Lung (tissue), 12 donors: ENCODE measurements around the gene RIOK2. TPM values are rescaled to one million over a fixed set of nuclear protein-coding genes. Genes with fewer than 3 reads are reported as not detected.
"Not testable (repeated sequence)": the region's sequence is repeated elsewhere in the genome, so short reads cannot be mapped to it uniquely, and the experiment has no call there.

Source experiments
- ATAC-seq: fragments of 200-7000 bp; cut with Tn5 transposase; one replicate; pipeline ENCODE4 v1.9.1; 2020; ENCODE audit warnings: moderate number of reproducible peaks; ENCODE audit not compliant: insufficient read depth, low FRiP score
- DNase-seq, 3 donors: peaks; one replicate each; pipeline ENCODE4 v3.0.0-alpha.2; 2013 to 2017
- H3K27ac ChIP-seq, 2 donors: one replicate each; pipeline ENCODE4 v1.5.1; 2013; ENCODE audit warnings: mild to moderate bottlenecking in 2 of 2, moderate library complexity in 2 of 2, control low read depth in 1 of 2, inconsistent platforms in 1 of 2, low read depth in 1 of 2, low read length in 1 of 2
- H3K27me3 ChIP-seq, 3 donors: one replicate each; pipeline ENCODE4 v1.5.1; 2013; ENCODE audit warnings: low read length in 2 of 3; ENCODE audit not compliant: control insufficient read depth in 3 of 3, insufficient read depth in 3 of 3
- H3K36me3 ChIP-seq, 4 donors: one replicate each; pipeline ENCODE4 v1.5.1; 2013; ENCODE audit warnings: low read length in 4 of 4, mild to moderate bottlenecking in 1 of 4, moderate library complexity in 1 of 4; ENCODE audit not compliant: control insufficient read depth in 4 of 4, insufficient read depth in 4 of 4
- H3K4me1 ChIP-seq, 5 donors: one replicate each; pipeline ENCODE4 v1.5.1; 2013; ENCODE audit warnings: low read length in 5 of 5, mild to moderate bottlenecking in 2 of 5, moderate library complexity in 1 of 5; ENCODE audit not compliant: control insufficient read depth in 5 of 5, insufficient read depth in 5 of 5
- H3K4me3 ChIP-seq: one replicate; pipeline ENCODE4 v1.5.1; 2013; ENCODE audit warnings: mild to moderate bottlenecking, control low read depth, moderate library complexity
- H3K9ac ChIP-seq, 2 donors: one replicate each; pipeline ENCODE4 v1.5.1; 2013; ENCODE audit warnings: low read length in 2 of 2, control low read depth in 1 of 2; ENCODE audit not compliant: insufficient read depth in 1 of 2
- H3K9me3 ChIP-seq, 4 donors: one replicate each; pipeline ENCODE4 v1.5.1; 2013; ENCODE audit warnings: low read length in 3 of 4, mild to moderate bottlenecking in 1 of 4, moderate library complexity in 1 of 4; ENCODE audit not compliant: control insufficient read depth in 4 of 4, insufficient read depth in 3 of 4
- CTCF ChIP-seq: IDR thresholded peaks from 2 replicates; pipeline ENCODE4 v1.5.1; 2012; ENCODE audit warnings: mild to moderate bottlenecking; ENCODE audit errors: control extremely low read depth, extremely low read depth
- WGBS, 2 donors: extraction: QIAGEN DNeasy Blood & Tissue Kit; methylation state at CpG; one replicate each; pipeline ENCODE4 v1.1.7; 2013; 5-methylcytosine and 5-hydroxymethylcytosine counted together
- polyA plus RNA-seq, 2 donors: library from polyadenylated mRNA; stranded (reverse); fragments of 200-250 nt; gene quantifications; one replicate each; pipeline ENCODE4 v1.2.1, GENCODE V29; 2013
- total RNA-seq, 2 donors: library from RNA; depleted of rRNA in 1 of 2; stranded (reverse); fragments of >200 nt in 1 of 2; gene quantifications; one replicate each; pipeline ENCODE4 v1.2.1, GENCODE V29; 2014 to 2021
- donor health status: control.
- donor health status: control.
- donor health status: Bipolar disorder and iron deficiency.
- donor health status: healthy.
- donor health status: DM: yes; HTN: yes; CAD: no.

The RIOK2 gene
- total and polyA plus RNA-seq, 4 donors, result 6.9 to 49.8 (median 19.6) TPM

- Histone ChIP-seq H3K4me1 (peaks cover 1 to 19% (median 7%) of the 10 kb centered on the region in 5 donors), H3K27ac (peak overlapping the region; percentile 79 to 92), H3K27me3 (no peaks in the 10 kb centered on the region), H3K9me3 (no peaks in the 10 kb centered on the region), H3K36me3 (peaks cover 1 to 6% (median 4%) of the 10 kb centered on the region in 4 donors), H3K4me3 (peak overlapping the region; percentile 22), H3K9ac (peak overlapping the region in 1 of 2 donors; percentile 56)
- ATAC-seq (no peak), DNase-seq (no peak)
- 37 to 57% methylated on average over 6 of the region's 6 CpGs for WGBS, 2 donors
- TF ChIP-seq CTCF, result no peak
Measured at GRCh38 chr5:97183930-97184213, 825 bp upstream of the RIOK2 start.

- H3K4me3 ChIP-seq, result peak overlapping the region; percentile 61
- DNase-seq, result peak in 1 of 3 donors; percentile 14
- H3K27ac ChIP-seq, result peak overlapping the region; percentile 79 to 92
- peaks cover 1 to 19% (median 7%) of the 10 kb centered on the region in 5 donors for H3K4me1 ChIP-seq
- peak overlapping the region; percentile 85 to 100 for H3K9ac ChIP-seq
- no peaks in the 10 kb centered on the region for H3K9me3 ChIP-seq
- TF ChIP-seq CTCF, result no peak
- WGBS, 2 donors, result 0 to 1% methylated on average over 12 of the region's 12 CpGs
- no peaks in the 10 kb centered on the region for H3K27me3 ChIP-seq
- ATAC-seq, result no peak
- peaks cover 8 to 18% (median 14%) of the 10 kb centered on the region in 4 donors for H3K36me3 ChIP-seq
Measured at GRCh38 chr5:97182571-97183099, 412 bp downstream of the RIOK2 start.

- H3K27ac ChIP-seq, result peak overlapping the region in 1 of 2 donors; percentile 16
- peaks cover 1 to 19% (median 7%) of the 10 kb centered on the region in 5 donors for H3K4me1 ChIP-seq
- H3K9me3 ChIP-seq, result no peaks in the 10 kb centered on the region
- no peak for TF ChIP-seq CTCF
- WGBS, 2 donors, result 69 to 71% methylated on average over 4 of the region's 4 CpGs
- ATAC-seq (no peak), DNase-seq (peak in 1 of 3 donors; percentile 5)
- H3K4me3 ChIP-seq, result peak overlapping the region; percentile 14
- peak overlapping the region; percentile 85 to 100 for H3K9ac ChIP-seq
- H3K36me3 ChIP-seq, result peaks cover 8 to 24% (median 16%) of the 10 kb centered on the region in 4 donors
- H3K27me3 ChIP-seq, result no peaks in the 10 kb centered on the region
Measured at GRCh38 chr5:97181856-97182545, 1.0 kb downstream of the RIOK2 start.

DNA sequence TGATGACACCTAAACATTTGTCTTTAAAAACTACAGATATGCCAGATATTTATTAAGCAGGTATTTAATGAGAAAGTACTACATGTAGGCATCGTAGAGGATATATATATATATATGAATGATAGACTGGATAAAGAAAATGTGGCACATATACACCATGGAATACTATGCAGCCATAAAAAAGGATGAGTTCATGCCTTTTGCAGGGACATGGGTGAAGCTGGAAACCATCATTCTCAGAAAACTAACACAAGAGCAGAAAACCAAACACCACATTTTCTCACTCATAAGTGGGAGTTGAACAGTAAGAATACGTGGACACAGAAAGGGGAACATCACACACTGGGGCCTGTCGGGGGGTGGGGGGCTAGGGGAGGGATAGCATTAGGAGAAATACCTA is 3.6 kb downstream of the RIOK2 start:
- H3K4me1 ChIP-seq, result peaks cover 1 to 19% (median 7%) of the 10 kb centered on the region in 5 donors
- not testable (repeated sequence) for H3K9me3 ChIP-seq, ATAC-seq, DNase-seq, H3K27ac ChIP-seq, H3K9ac ChIP-seq, H3K27me3 ChIP-seq, H3K4me3 ChIP-seq
- peaks cover 11 to 44% (median 31%) of the 10 kb centered on the region in 4 donors for H3K36me3 ChIP-seq
- 66 to 98% methylated on average over 3 of the region's 3 CpGs for WGBS, 2 donors
